IPS-18c (cell line): ENCODE data around the gene ARHGAP11A.
"Not testable (repeated sequence)": the region's sequence is repeated elsewhere in the genome, so short reads cannot be mapped to it uniquely, and the experiment has no call there.

ENCODE experiments used
- H3K4me3 ChIP-seq: 2 replicates; pipeline ENCODE4 v1.7.0; 2013; ENCODE audit warnings: low read depth, mild to moderate bottlenecking, low read length, moderate library complexity; ENCODE audit not compliant: insufficient read depth
- H3K9me3 ChIP-seq: one replicate; pipeline ENCODE4 v1.6.1; 2013; ENCODE audit warnings: mild to moderate bottlenecking, low read length, moderate library complexity; ENCODE audit not compliant: control insufficient read depth, insufficient read depth

Gene ARHGAP11A

GRCh38 chr15:32615051-32615870 is at the start of gene ARHGAP11A:
Gene ARHGAP11A, plus strand, starts transcription at chr15:32615504. Its CDS starts 708 bp downstream, at chr15:32616212.
- H3K9me3 ChIP-seq, result not testable (repeated sequence)
- H3K4me3 ChIP-seq, result peak within 1 kb of the TSS; percentile 78

DNA sequence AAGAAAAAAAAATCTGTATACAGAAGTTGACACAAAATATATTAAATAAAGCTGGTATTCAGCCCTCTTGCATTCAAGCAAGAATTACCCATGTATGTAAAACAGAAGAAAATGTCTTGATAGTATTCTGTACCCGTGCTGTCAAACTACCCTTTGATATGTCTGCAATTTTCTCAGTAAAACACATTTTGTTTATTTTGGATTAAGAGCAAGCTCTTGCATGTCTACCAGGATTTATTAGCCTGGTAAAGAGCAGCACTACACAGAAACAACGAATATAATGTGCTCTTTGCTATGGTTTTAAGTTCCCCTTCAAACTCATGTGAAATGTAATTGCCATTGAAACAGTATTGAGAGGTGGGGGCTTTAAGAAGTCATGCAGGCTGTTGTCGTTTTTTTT is 46.3 kb upstream of the ARHGAP11A start:
- not testable (repeated sequence) for H3K9me3 ChIP-seq, H3K4me3 ChIP-seq

DNA sequence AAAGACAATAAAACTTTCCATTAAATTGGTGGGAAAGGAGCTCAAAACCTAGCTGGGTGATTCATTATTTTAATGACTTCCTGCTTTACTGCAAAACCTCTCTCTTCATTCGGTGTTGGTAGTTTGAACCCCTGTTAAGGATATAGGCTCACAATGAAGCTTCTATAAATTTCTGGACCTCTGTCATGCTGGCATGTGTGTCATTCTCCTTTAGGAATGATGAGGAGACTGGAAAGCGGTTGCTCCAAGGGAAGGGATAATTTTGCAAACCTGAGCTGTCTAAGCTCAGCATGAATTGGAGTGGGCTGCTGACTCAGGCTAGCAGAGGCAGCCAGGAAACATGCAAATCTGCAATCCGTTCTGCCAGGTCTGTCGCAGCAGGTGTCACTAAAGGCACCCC is 36.8 kb upstream of the ARHGAP11A start:
- not testable (repeated sequence) for H3K9me3 ChIP-seq, H3K4me3 ChIP-seq

GRCh38 chr15:32585844-32586243 is 29.5 kb upstream of the ARHGAP11A start:
- H3K9me3 ChIP-seq, H3K4me3 ChIP-seq: not testable (repeated sequence)

GRCh38 chr15:32593151-32593550 is 22.2 kb upstream of the ARHGAP11A start, which contains the start of gene GOLGA8N:
Gene GOLGA8N, plus strand, starts transcription at chr15:32593456.
- not testable (repeated sequence) for H3K9me3 ChIP-seq

GRCh38 chr15:32609518-32609917 is 5.8 kb upstream of the ARHGAP11A start:
- H3K4me3 ChIP-seq, H3K9me3 ChIP-seq: not testable (repeated sequence)

More at GRCh38 chr15:32593151-32593550, 22.2 kb upstream of the ARHGAP11A start, which contains the start of gene GOLGA8N:
- not testable (repeated sequence) for H3K4me3 ChIP-seq

GRCh38 chr15:32610719-32611118 is 4.6 kb upstream of the ARHGAP11A start:
- not testable (repeated sequence) for H3K4me3 ChIP-seq, H3K9me3 ChIP-seq

DNA sequence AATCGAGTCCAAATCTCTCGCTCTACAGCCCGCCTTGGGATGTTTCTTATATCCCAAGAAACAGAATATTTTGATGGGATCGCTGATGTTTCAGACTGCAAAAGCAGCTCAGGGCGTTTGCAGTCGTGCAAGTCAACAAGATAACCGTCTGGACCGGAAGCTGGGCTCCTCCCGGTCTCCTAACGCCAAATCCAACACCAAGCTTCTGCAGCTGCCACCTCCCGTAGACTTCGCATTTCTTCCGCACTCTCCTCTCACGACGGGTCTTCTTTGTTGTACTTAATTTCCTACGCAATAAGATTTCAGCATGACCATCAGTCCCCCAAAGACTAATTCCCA is 623 bp upstream of the ARHGAP11A start:
- not testable (repeated sequence) for H3K9me3 ChIP-seq
- H3K4me3 ChIP-seq, result peak overlapping the region; percentile 78; the same call in 1 of the 2 replicates

DNA sequence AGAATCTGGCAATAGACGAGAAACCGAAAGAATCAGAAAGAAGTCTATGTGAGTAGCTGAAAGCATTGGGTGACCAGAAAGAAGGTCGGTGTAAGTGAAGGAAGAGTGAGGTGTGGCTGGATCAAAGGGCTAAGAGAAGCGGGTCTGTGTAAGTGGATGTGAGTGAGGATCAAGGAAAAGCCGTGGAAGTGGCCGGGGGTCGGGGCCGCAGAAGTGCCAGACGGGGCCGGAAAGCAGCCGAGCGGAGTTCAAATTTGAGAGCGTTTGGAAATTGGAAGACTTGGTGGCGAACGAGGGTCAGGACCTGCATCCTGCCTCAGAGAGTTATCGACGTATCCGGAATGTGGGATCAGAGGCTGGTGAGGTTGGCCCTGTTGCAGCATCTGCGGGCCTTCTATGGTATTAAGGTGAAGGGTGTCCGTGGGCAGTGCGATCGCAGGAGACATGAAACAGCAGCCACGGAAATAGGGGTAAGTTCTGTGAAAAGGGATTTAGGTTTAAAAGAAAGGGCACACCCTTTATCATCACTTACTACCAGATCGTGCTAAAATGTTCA is 645 bp downstream of the ARHGAP11A start:
- H3K4me3 ChIP-seq, result peak overlapping the region; percentile 78

GRCh38 chr15:32636410-32636809 is 21.1 kb downstream of the ARHGAP11A start:
- H3K4me3 ChIP-seq, result no peak overlapping the region
- no peaks in the 10 kb centered on the region for H3K9me3 ChIP-seq

More for the DNA sequence above, 645 bp downstream of the ARHGAP11A start:
- H3K9me3 ChIP-seq, result not testable (repeated sequence)

GRCh38 chr15:32636908-32637567 is 21.7 kb downstream of the ARHGAP11A start:
- no peak overlapping the region for H3K4me3 ChIP-seq
- H3K9me3 ChIP-seq, result no peaks in the 10 kb centered on the region

DNA sequence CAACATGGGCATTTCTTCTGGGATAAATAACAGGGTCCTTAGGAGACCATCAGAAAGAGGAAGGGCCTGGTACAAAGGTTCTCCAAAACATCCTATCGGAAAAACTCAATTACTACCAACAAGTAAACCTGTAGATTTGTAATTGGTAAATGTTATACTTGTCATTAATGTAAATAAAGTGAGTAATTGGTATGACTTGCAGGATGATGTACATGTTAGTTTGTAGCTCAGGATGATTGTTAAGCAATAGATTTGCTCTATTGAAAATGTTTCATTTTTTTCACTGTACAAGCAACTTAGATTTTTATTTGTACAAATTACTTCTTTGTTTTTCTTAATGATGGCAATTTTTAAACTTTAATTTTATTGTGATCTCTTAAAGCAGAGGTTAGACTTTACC is 22.4 kb downstream of the ARHGAP11A start:
- Histone ChIP-seq H3K9me3 (no peaks in the 10 kb centered on the region), H3K4me3 (no peak overlapping the region)

DNA sequence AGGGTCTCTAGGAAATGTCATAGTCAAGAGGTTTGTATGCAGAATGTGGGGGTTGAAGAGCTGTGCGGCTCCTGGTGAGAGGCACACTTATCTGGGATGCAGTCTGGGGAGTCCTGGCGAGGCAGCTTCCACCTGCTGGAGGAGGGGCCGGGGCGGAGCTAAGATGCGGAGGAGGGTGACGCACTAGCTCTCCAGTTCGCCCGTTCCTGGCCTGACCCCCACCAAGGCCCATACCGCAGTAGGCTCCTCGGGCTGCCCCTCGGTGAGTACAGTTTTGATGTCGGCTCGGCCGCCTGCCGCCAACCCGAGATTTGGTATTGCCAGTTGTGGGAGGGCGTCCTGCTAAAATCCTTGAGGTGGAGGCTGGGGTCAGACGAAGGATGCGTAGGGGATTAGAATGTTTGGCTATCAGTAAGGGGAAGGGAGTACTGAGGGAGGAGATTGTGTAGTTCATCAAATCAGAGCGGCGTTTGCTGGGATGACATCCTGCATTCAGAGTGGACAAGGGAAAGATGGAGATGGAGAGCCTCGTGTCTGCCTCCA is 26.3 kb downstream of the ARHGAP11A start, which contains the start of gene SCG5:
Gene SCG5 (plus strand): TSS at position 194 of the 543 bp plus-strand sequence. CDS start 1,883 bp downstream, outside the sequence.
- Histone ChIP-seq H3K4me3 (peak within 1 kb of the TSS; percentile 53; the same call in 1 of the 2 replicates), H3K9me3 (no peaks in the 10 kb centered on the region)

DNA sequence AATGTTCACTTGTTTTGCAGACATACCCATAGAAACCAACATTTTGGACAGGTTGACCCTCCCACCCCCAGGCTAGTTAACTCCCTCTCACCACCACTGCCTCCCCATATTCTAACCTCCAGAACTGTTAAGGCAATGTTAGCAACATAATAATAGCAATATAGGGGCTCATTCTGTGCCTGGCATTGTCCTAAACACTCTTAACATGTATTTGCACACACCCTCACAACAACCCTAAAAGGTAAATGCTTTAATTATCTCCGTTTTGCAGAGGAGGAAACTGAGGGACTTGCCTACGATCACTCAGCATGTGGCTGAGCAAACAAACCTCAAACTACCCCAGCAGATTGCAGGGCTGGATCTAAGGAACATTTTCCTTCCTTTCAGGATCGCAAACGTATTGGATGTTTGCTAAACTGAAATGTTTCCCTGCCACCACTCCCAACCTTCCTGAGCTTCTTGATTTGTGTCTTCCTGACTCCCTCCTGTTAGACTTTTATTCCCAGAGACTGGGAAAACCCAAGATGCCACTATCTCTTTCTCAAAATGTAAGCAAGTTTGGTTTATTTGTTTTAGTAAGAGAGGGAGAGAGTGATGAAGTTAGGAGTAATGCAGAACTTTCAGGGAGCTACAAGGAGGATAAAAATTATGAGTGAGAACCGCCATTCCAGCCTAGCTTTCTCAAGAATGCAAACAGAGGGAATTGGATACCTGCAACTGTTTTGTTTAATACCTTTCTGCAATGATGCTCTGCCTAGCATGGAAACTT is 27.5 kb downstream of the ARHGAP11A start:
- no peak overlapping the region for H3K4me3 ChIP-seq
- no peaks in the 10 kb centered on the region for H3K9me3 ChIP-seq

GRCh38 chr15:32643907-32644445 is 28.7 kb downstream of the ARHGAP11A start:
- Histone ChIP-seq H3K9me3 (no peaks in the 10 kb centered on the region), H3K4me3 (no peak overlapping the region)

DNA sequence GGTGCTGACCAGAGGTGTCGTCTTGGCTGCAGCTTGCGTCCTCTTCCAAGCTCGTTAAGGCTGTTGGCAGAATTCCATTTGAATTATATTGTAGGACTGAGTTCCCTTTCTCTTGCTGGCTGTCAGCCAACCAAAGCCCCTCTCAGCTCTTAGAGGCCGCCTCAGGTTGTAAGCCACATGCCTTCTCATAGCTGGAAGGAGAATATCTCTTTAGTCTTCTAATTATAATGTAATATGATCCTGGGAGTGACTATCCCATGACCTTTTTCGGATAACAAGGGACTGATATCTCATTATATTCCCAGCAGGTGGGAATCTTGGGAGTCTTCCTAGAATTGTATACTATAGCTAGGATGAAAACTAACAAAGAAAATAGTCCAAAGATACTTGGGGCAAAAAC is 31.0 kb downstream of the ARHGAP11A start:
- Histone ChIP-seq H3K4me3 (no peak overlapping the region), H3K9me3 (no peaks in the 10 kb centered on the region)

GRCh38 chr15:32649342-32649741 is 34.0 kb downstream of the ARHGAP11A start:
- H3K4me3 ChIP-seq, result no peak overlapping the region
- H3K9me3 ChIP-seq, result no peaks in the 10 kb centered on the region
